ENCODE results near the gene DDX6.

The DDX6 gene

GRCh38 chr11:118703563-118704106 is 87.3 kb downstream of the DDX6 start:
- DNase-seq (ENCODE audit: low read depth in 2 of 2): no peak

DNA sequence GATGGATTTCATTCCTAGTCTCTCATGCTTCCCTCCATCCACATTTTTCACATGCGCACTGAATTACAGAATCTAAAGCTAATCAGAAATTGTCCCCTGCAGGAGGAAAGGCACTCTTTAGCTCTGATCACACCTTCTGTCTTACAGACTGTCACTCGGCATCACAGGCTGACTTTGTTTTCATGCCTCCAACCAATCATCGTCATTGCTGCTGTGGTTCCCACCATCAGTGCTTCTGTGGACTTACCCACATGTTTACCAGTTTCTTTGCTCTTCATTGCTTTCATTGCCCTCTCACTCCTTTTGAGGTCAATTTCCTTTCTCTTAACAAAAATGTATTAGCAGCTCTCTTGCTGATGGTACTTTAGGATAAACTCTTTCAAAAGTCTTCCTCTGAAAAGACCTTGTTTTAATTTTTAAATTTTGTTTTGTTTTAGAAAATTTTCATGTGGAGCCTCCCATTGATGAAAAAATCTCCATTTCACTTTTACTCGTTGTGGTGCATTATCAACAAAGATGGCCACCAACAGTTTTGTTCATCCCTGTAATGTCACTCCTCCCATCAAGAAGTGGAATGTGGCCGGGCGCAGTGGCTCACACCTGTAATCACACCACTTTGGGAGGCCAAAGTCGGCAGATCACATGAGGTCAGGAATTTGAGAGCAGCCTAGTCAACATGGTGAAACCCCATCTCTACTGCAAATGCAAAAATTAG is 91.3 kb downstream of the DDX6 start:
- peak; percentile 44 to 50 for DNase-seq (ENCODE audit: low read depth in 2 of 2)

Data from stimulated activated CD8-positive, alpha-beta memory T cell treated with anti-CD3 and anti-CD28 coated beads, Interleukin-7, amount 100 ng/mL, for 4 hours (primary cell).